ENCODE results near the gene CTBP1. TPM values are rescaled to one million over a fixed set of nuclear protein-coding genes. Genes with fewer than 3 reads are reported as not detected.
A peak's percentile ranks its signal among the peaks of the same experiment; 100 is the strongest.
"Not testable (repeated sequence)": the region's sequence is repeated elsewhere in the genome, so short reads cannot be mapped to it uniquely, and the experiment has no call there.

The CTBP1 gene
- 170 and 171 TPM in 2 replicates for total RNA-seq

- no peak for DNase-seq (ENCODE audit: extremely low read depth, low read depth, low spot score)
These were observed at the start of gene CTBP1 for GRCh38 chr4:1248245-1249147. Gene CTBP1, minus strand, starts transcription at chr4:1249130. Its CDS starts 7,799 bp downstream, at chr4:1241331.

GRCh38 chr4:1298461-1298860 lies 49.5 kb upstream of the CTBP1 start:
- DNase-seq (ENCODE audit: extremely low read depth, low read depth, low spot score): no peak

- no peak for DNase-seq (ENCODE audit: extremely low read depth, low read depth, low spot score)
These were observed 48.8 kb upstream of the CTBP1 start for GRCh38 chr4:1297456-1298325.

- DNase-seq (ENCODE audit: extremely low read depth, low read depth, low spot score): no peak
These were observed 48.1 kb upstream of the CTBP1 start for GRCh38 chr4:1297023-1297395.

- DNase-seq (ENCODE audit: extremely low read depth, low read depth, low spot score): no peak
These were observed 47.5 kb upstream of the CTBP1 start for GRCh38 chr4:1296324-1297022.

GRCh38 chr4:1295405-1296055 lies 46.6 kb upstream of the CTBP1 start:
- DNase-seq (ENCODE audit: extremely low read depth, low read depth, low spot score): no peak

- DNase-seq (ENCODE audit: extremely low read depth, low read depth, low spot score): no peak
These were observed 46.0 kb upstream of the CTBP1 start for GRCh38 chr4:1294891-1295290.

GRCh38 chr4:1294424-1294823 lies 45.5 kb upstream of the CTBP1 start:
- no peak for DNase-seq (ENCODE audit: extremely low read depth, low read depth, low spot score)

GRCh38 chr4:1293991-1294390 lies 45.1 kb upstream of the CTBP1 start:
- no peak for DNase-seq (ENCODE audit: extremely low read depth, low read depth, low spot score)

GRCh38 chr4:1293531-1293941 lies 44.6 kb upstream of the CTBP1 start:
- no peak for DNase-seq (ENCODE audit: extremely low read depth, low read depth, low spot score)

GRCh38 chr4:1292703-1293011 lies 43.7 kb upstream of the CTBP1 start:
- DNase-seq (ENCODE audit: extremely low read depth, low read depth, low spot score): not testable (repeated sequence)

- no peak for DNase-seq (ENCODE audit: extremely low read depth, low read depth, low spot score)
These were observed 43.2 kb upstream of the CTBP1 start for GRCh38 chr4:1291996-1292702.

- no peak for DNase-seq (ENCODE audit: extremely low read depth, low read depth, low spot score)
These were observed 42.2 kb upstream of the CTBP1 start for GRCh38 chr4:1291091-1291490.

- no peak for DNase-seq (ENCODE audit: extremely low read depth, low read depth, low spot score)
These were observed 41.4 kb upstream of the CTBP1 start for GRCh38 chr4:1290165-1290977.

GRCh38 chr4:1289207-1290164 lies 40.6 kb upstream of the CTBP1 start, which contains the start of gene MAEA:
Gene MAEA, plus strand, starts transcription at chr4:1289891. Its CDS starts 23 bp downstream, at chr4:1289914.
- peak; percentile 72 for DNase-seq (ENCODE audit: extremely low read depth, low read depth, low spot score)

GRCh38 chr4:1288786-1289185 lies 39.9 kb upstream of the CTBP1 start:
- DNase-seq (ENCODE audit: extremely low read depth, low read depth, low spot score): no peak

- DNase-seq (ENCODE audit: extremely low read depth, low read depth, low spot score): no peak
These were observed 37.0 kb upstream of the CTBP1 start for GRCh38 chr4:1285790-1286553.
